Esophagus muscularis mucosa (tissue), 4 donors: ENCODE measurements around the gene MYO1C.

Experiments used
- EP300 ChIP-seq: sonication (generic); formaldehyde crosslinking; IDR thresholded peaks from one replicate; pipeline ENCODE4 v1.6.1; 2017; ENCODE audit warnings: antibody characterized with exemption
- POLR2A ChIP-seq: fragments of 450-650 bp; IDR thresholded peaks from one replicate; pipeline ENCODE4 v1.6.1; 2017; ENCODE audit warnings: antibody characterized with exemption, moderate library complexity, mild to moderate bottlenecking, low read depth
- POLR2AphosphoS5 ChIP-seq, 2 donors: sonication (generic); formaldehyde crosslinking; IDR thresholded peaks; one replicate each; pipeline ENCODE4 v1.6.1; 2017; ENCODE audit warnings: antibody characterized with exemption in 2 of 2
- TF ChIP-seq, protein P1 (sequence below), 3 experiments: fragments of 200-600 bp in 2 of 3; fragments of 450-650 bp in 1 of 3; sonication (generic) in 2 of 3; IDR thresholded peaks; one replicate each; pipeline ENCODE4 v1.5.1; 2017 to 2019; ENCODE audit warnings: antibody characterized with exemption in 3 of 3, mild to moderate bottlenecking in 2 of 3, moderate library complexity in 1 of 3

DNA sequence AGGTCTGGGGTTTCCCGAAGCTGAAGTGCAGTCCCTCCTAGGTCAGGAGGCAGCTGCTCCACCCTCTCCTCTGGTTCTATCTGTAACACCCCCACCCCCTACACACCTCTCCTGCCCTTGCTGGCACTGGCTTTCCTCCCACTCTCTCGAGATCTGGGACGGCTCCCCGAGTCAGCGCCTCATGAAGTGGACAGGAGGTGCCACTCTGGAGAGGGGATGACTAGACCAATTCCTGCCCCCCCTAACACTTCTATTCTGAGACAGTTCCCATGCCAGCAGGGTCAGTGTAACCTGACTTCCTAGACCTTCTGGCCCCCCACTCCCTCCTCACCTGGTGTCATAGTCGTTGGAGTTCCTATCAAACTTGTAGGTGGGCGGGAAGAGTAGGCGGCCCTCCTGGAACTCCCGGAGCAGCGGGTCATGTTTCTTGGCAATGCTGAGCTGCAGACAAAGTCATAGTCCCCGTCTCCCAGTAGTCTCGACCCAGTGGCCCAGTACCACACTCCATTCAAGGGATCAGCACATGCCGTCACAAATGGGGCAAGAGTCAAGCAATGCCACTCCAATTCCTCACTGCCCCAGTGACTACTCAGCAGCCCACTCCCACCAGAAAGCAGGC, 14.3 kb upstream of the MYO1C start:
- TF ChIP-seq POLR2AphosphoS5 (IDR thresholded peaks at IDR 0.05): no peak
- TF ChIP-seq POLR2A: no peak
- TF ChIP-seq, protein P1, sequence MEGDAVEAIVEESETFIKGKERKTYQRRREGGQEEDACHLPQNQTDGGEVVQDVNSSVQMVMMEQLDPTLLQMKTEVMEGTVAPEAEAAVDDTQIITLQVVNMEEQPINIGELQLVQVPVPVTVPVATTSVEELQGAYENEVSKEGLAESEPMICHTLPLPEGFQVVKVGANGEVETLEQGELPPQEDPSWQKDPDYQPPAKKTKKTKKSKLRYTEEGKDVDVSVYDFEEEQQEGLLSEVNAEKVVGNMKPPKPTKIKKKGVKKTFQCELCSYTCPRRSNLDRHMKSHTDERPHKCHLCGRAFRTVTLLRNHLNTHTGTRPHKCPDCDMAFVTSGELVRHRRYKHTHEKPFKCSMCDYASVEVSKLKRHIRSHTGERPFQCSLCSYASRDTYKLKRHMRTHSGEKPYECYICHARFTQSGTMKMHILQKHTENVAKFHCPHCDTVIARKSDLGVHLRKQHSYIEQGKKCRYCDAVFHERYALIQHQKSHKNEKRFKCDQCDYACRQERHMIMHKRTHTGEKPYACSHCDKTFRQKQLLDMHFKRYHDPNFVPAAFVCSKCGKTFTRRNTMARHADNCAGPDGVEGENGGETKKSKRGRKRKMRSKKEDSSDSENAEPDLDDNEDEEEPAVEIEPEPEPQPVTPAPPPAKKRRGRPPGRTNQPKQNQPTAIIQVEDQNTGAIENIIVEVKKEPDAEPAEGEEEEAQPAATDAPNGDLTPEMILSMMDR (IDR thresholded peaks at IDR 0.05): no peak
- no peak for TF ChIP-seq EP300
